Neural crest cell (in vitro differentiated cells): ENCODE measurements around the gene ZNF318. TPM values are rescaled to one million over a fixed set of nuclear protein-coding genes. Genes with fewer than 3 reads are reported as not detected.
"Not testable (repeated sequence)": the region's sequence is repeated elsewhere in the genome, so short reads cannot be mapped to it uniquely, and the experiment has no call there.

Experiments used
- DNase-seq: peaks from one replicate; pipeline ENCODE4 v3.0.0; 2021; ENCODE audit warnings: low read depth, mixed read lengths, low spot score
- H3K27ac Mint-ChIP-seq: one replicate; pipeline ENCODE4 v1.8.0; 2021; ENCODE audit warnings: mild to moderate bottlenecking, mixed read lengths; ENCODE audit not compliant: unreplicated experiment
- H3K27me3 Mint-ChIP-seq: 2 replicates; pipeline ENCODE4 v1.8.0; 2021; ENCODE audit warnings: low read depth, mild to moderate bottlenecking, mixed read lengths
- H3K36me3 Mint-ChIP-seq: 2 replicates; pipeline ENCODE4 v1.8.0; 2021; ENCODE audit warnings: low read depth, mild to moderate bottlenecking, mixed read lengths
- H3K4me1 Mint-ChIP-seq: 2 replicates; pipeline ENCODE4 v1.8.0; 2021; ENCODE audit warnings: mixed read lengths
- H3K4me3 Mint-ChIP-seq: one replicate; pipeline ENCODE4 v1.8.0; 2021; ENCODE audit warnings: mild to moderate bottlenecking, mixed read lengths
- H3K9me3 Mint-ChIP-seq: 2 replicates; pipeline ENCODE4 v1.8.0; 2021; ENCODE audit warnings: mixed read lengths
- long read RNA-seq: library from polyadenylated mRNA; unstranded; transcript quantifications from one replicate; pipeline ENCODE4 v2.0.0, GENCODE V29; 2020
- total RNA-seq: library from RNA; stranded (reverse); gene quantifications from 2 replicates; pipeline ENCODE4 v1.2.1, GENCODE V29; 2021
- TF ChIP-seq, protein P1 (sequence below): fragments of 200-600 bp; sonication (generic); conservative IDR thresholded peaks from 2 replicates; pipeline ENCODE4 v1.5.0; 2021; ENCODE audit warnings: antibody characterized with exemption, mild to moderate bottlenecking

ZNF318 gene, protein sequence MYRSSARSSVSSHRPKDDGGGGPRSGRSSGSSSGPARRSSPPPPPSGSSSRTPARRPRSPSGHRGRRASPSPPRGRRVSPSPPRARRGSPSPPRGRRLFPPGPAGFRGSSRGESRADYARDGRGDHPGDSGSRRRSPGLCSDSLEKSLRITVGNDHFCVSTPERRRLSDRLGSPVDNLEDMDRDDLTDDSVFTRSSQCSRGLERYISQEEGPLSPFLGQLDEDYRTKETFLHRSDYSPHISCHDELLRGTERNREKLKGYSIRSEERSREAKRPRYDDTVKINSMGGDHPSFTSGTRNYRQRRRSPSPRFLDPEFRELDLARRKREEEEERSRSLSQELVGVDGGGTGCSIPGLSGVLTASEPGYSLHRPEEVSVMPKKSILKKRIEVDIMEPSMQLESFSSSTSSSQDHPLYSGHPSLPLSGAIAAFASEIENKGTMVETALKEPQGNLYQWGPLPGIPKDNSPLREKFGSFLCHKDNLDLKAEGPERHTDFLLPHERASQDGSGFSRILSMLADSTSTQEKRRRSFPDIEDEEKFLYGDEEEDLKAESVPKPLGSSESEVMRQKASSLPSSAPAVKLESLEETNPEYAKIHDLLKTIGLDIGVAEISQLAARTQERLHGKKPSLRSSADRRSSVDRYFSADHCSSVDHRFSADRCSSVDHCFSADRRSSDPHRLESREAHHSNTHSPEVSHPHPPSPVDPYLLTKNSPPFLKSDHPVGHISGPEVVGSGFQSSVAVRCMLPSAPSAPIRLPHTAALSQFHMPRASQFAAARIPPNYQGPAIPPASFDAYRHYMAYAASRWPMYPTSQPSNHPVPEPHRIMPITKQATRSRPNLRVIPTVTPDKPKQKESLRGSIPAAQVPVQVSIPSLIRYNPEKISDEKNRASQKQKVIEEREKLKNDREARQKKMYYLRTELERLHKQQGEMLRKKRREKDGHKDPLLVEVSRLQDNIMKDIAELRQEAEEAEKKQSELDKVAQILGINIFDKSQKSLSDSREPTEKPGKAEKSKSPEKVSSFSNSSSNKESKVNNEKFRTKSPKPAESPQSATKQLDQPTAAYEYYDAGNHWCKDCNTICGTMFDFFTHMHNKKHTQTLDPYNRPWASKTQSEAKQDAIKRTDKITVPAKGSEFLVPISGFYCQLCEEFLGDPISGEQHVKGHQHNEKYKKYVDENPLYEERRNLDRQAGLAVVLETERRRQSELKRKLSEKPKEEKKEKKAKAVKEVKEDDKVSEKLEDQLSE (N-terminal part only)
- 26.2 and 26.6 TPM in 2 replicates for total RNA-seq
- long read RNA-seq, partial matches to known transcripts: 4 of 20 reads
- long read RNA-seq, other reads (novel, unspliced or antisense): 16 of 20 reads

GRCh38 chr6:43369174-43370002 lies at the start of gene ZNF318:
Gene ZNF318, minus strand, starts transcription at chr6:43369647. Its CDS starts 282 bp downstream, at chr6:43369365.
- Mint-ChIP-seq H3K27ac (peak within 1 kb of the TSS; percentile 97), H3K9me3 (no peaks in the 10 kb centered on the region), H3K4me1 (peaks cover 24% of the 10 kb centered on the region), H3K4me3 (peak within 1 kb of the TSS; percentile 97), H3K27me3 (no peaks in the 10 kb centered on the region), H3K36me3 (peaks cover 3% of the 10 kb centered on the region)
- DNase-seq: peak; percentile 90
- TF ChIP-seq, protein P1, sequence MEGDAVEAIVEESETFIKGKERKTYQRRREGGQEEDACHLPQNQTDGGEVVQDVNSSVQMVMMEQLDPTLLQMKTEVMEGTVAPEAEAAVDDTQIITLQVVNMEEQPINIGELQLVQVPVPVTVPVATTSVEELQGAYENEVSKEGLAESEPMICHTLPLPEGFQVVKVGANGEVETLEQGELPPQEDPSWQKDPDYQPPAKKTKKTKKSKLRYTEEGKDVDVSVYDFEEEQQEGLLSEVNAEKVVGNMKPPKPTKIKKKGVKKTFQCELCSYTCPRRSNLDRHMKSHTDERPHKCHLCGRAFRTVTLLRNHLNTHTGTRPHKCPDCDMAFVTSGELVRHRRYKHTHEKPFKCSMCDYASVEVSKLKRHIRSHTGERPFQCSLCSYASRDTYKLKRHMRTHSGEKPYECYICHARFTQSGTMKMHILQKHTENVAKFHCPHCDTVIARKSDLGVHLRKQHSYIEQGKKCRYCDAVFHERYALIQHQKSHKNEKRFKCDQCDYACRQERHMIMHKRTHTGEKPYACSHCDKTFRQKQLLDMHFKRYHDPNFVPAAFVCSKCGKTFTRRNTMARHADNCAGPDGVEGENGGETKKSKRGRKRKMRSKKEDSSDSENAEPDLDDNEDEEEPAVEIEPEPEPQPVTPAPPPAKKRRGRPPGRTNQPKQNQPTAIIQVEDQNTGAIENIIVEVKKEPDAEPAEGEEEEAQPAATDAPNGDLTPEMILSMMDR: no peak

GRCh38 chr6:43416935-43417334 lies 47.5 kb upstream of the ZNF318 start:
- peaks cover 48% of the 10 kb centered on the region for H3K27me3 Mint-ChIP-seq

GRCh38 chr6:43415275-43415674 lies 45.8 kb upstream of the ZNF318 start:
- not testable (repeated sequence) for H3K4me3 Mint-ChIP-seq, H3K27ac Mint-ChIP-seq, H3K4me1 Mint-ChIP-seq, H3K36me3 Mint-ChIP-seq, DNase-seq, H3K9me3 Mint-ChIP-seq
- peaks cover 46% of the 10 kb centered on the region for H3K27me3 Mint-ChIP-seq

More at GRCh38 chr6:43416935-43417334, 47.5 kb upstream of the ZNF318 start:
- Mint-ChIP-seq H3K4me3 (no peak overlapping the region), H3K36me3 (no peaks in the 10 kb centered on the region), H3K9me3 (no peaks in the 10 kb centered on the region), H3K27ac (no peak overlapping the region), H3K4me1 (no peaks in the 10 kb centered on the region)
- DNase-seq: no peak
- TF ChIP-seq, protein P1: no peak

GRCh38 chr6:43413002-43413401 lies 43.6 kb upstream of the ZNF318 start:
- Mint-ChIP-seq H3K27me3 (peaks cover 43% of the 10 kb centered on the region), H3K4me1 (no peaks in the 10 kb centered on the region), H3K9me3 (no peaks in the 10 kb centered on the region)

GRCh38 chr6:43412541-43412940 lies 43.1 kb upstream of the ZNF318 start:
- no peak overlapping the region for H3K27ac Mint-ChIP-seq
- no peak overlapping the region for H3K4me3 Mint-ChIP-seq
- peaks cover 40% of the 10 kb centered on the region for H3K27me3 Mint-ChIP-seq
- H3K36me3 Mint-ChIP-seq: no peaks in the 10 kb centered on the region
- no peaks in the 10 kb centered on the region for H3K9me3 Mint-ChIP-seq
- TF ChIP-seq, protein P1: no peak
- no peak for DNase-seq
- no peaks in the 10 kb centered on the region for H3K4me1 Mint-ChIP-seq

More at GRCh38 chr6:43413002-43413401, 43.6 kb upstream of the ZNF318 start:
- Mint-ChIP-seq H3K36me3 (no peaks in the 10 kb centered on the region), H3K4me3 (no peak overlapping the region), H3K27ac (no peak overlapping the region)
- TF ChIP-seq, protein P1: no peak
- DNase-seq: no peak

GRCh38 chr6:43410776-43411175 lies 41.3 kb upstream of the ZNF318 start:
- H3K4me3 Mint-ChIP-seq, H3K27ac Mint-ChIP-seq, H3K36me3 Mint-ChIP-seq, DNase-seq, H3K9me3 Mint-ChIP-seq, H3K4me1 Mint-ChIP-seq: not testable (repeated sequence)
- peaks cover 35% of the 10 kb centered on the region for H3K27me3 Mint-ChIP-seq
